Measurements from ENCODE around the gene SURF4.
"Not testable (repeated sequence)": the region's sequence is repeated elsewhere in the genome, so short reads cannot be mapped to it uniquely, and the experiment has no call there.

Gene SURF4

DNA sequence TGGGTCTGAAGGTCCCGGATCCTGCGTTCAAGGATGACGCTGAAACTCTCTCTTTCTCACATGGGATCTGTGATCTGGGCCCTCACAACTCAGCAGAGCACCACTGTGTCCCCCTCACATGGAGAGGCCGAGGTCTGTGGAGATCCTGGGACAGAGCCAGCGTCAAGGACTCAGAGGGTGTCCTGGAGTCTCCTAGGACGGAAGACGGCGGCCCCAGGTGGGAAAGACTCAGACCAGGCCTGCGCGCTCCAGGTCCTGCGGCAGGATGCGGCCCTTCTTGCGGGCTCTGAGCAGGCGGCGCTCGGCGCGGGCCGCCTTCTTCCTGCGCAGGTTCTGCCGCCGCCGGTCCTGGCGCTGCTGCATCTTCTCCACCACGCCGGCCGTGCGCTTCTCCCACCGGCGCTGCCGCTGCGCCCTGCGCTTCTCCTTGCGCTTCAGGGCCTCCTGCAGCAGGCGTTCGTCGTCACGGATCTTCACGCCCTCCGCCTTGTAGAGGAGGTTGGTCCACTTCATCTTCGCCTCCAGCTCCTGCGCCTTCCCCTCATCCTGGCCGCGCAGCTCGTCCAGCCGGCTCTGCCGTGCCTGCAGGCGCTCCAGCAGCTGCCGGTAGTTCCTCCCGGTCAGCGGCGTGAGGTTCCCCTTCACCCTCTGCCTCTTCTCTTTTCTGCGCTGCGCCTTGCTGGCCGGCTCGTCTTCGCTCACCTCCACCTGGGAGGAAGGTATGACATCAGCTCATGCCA, 44.0 kb downstream of the SURF4 start:
- DNase-seq = no peak

DNA sequence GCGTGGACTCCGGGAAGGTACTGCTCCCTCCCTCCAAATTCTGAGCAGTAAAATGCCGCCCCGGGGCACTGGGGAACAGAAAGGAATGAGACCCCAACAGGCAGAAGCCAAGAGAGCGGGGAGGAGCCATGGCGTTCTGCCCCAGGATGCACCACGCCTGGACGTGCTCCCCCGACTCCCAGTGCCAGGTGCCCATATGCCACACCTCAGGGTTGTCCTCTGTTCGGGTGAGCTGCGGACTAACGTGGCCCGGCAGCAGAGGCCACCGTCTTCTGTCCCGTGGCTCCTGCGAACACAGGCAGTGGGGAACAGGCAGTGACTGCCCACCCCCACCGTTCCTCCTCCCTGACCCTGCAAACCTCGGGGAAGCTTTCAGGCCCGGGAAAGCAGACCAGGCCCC, 44.6 kb downstream of the SURF4 start:
- DNase-seq = no peak

- not testable (repeated sequence) for DNase-seq
Measured at GRCh38 chr9:133329306-133330156, 46.3 kb downstream of the SURF4 start.

DNA sequence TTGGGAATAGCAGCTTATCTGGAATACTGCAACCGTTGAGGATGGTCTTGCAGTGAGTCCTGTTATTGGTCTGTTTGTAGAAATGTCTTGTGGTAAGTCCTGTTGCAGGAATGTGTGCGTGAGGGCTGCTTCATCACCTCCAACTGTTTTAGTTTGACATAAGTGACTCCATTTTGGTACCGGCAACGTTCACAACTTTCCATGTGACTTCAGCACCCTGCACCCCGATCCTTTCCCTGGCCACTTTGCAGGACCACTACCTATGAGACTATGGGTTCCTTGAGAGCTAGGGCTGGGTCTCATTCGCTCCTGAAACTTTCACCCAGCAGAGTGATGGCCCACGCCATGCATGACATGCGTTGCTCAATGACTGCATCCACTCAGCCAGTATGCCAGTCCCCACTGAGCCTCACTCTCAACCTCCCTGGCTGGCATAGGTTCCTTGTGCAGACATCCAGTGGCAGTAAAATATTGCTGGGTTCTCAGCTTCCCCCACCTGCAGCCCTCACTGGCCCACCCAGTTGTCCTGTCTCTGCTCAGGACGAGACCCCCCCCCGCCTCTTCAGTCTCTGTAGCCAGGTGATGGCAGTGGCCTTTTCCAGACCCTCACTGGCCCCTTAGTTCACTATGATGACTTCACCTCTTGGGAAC, 47.9 kb downstream of the SURF4 start:
- DNase-seq = no peak

DNA sequence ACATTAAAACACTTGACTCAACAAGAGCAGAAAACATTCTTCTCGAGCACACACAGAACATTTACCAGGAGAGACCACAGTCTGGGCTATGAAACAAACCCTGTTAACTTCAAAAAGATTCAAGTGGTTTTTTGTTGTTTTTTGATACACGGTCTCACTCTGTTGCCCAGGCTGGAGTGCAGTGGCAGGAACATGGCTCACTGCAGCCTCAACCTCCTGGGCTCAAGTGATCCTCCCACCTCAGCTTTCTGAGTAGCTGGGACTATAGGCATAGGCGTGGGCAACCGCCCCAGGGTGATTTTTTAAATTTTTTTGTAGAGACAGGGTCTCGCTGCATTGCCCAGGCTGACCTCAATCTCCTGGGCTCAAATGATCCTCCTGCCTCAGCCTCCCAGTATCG, 48.8 kb downstream of the SURF4 start:
- not testable (repeated sequence) for DNase-seq

GRCh38 chr9:133323991-133324703, 51.7 kb downstream of the SURF4 start:
- no peak for DNase-seq

DNA sequence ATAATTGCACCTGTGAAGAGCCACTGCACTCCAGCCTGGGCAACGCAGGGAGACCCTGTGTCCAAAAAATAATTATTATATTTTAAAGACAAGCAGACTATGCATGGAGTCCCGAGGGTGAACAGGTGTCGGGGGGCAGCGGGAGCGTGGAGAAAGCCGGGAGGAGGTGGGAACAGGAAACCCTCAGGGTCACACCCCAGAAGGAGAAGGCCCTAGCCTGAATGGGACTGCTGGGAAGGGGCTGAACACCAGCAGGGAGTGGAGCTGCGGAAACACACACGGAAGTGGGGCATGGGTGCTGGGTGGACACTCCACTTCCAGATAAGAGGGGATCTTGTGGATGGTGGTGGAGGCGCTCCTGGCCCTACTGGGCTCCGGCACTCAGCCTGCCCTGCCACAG, 52.6 kb downstream of the SURF4 start:
- DNase-seq = no peak

GRCh38 chr9:133322701-133323100, 53.2 kb downstream of the SURF4 start:
- no peak for DNase-seq

GRCh38 chr9:133321411-133321935, 54.4 kb downstream of the SURF4 start:
- DNase-seq = no peak

- no peak for DNase-seq
Measured at GRCh38 chr9:133320421-133320881, 55.4 kb downstream of the SURF4 start.

DNA sequence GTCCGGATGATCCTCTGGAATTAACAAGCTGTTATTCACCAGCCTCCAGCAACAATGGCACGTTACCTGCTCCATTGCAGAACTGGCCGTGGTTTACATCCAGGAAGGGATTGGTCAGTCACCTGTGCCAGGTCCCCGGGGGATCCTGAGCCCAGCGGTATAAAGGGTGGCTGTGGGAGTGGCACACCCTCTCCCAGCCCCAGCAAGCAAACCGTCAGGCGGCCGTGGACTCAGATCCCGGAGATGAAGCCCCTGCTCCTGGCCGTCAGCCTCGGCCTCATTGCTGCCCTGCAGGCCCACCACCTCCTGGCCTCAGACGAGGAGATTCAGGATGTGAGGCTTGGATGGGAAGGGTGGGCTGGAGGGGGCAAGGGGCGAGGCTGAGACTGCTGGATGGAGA, 58.3 kb downstream of the SURF4 start:
- not testable (repeated sequence) for DNase-seq

GRCh38 chr9:133315997-133316396, 59.9 kb downstream of the SURF4 start:
- DNase-seq = no peak

All from NCI-H1694 treated with DMSO at 0.1 percent for 48 hours (cell line).